ENCODE results near the gene FAM219A.

DNA sequence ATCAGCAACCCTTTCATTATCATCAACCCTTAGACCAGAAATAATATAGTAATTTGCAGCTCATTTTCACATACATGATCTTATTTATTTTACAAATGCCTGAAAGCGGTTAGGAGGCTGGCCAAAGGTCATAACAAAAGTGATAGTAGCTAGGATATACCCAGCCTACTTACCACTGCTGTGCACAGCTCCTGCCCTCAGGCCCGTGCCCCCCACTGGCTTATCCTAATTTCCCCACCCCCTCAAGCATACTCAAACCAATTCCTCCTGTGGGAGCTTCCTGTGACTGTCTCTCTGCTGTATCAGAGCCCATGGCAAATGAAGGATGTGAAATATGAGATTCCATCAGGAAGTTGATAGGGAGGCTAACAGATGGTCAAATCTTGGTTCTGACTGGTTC, 14.8 kb downstream of the FAM219A start:
- TF ChIP-seq, protein P1, sequence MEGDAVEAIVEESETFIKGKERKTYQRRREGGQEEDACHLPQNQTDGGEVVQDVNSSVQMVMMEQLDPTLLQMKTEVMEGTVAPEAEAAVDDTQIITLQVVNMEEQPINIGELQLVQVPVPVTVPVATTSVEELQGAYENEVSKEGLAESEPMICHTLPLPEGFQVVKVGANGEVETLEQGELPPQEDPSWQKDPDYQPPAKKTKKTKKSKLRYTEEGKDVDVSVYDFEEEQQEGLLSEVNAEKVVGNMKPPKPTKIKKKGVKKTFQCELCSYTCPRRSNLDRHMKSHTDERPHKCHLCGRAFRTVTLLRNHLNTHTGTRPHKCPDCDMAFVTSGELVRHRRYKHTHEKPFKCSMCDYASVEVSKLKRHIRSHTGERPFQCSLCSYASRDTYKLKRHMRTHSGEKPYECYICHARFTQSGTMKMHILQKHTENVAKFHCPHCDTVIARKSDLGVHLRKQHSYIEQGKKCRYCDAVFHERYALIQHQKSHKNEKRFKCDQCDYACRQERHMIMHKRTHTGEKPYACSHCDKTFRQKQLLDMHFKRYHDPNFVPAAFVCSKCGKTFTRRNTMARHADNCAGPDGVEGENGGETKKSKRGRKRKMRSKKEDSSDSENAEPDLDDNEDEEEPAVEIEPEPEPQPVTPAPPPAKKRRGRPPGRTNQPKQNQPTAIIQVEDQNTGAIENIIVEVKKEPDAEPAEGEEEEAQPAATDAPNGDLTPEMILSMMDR (IDR thresholded peaks at IDR 0.05): no peak
- TF ChIP-seq POLR2A (IDR thresholded peaks at IDR 0.05): no peak
